ENCODE data around the gene COL8A2. TPM values are rescaled to one million over a fixed set of nuclear protein-coding genes. Genes with fewer than 3 reads are reported as not detected.

Gene COL8A2
- total RNA-seq, 1 donor from 2014 or later = 1.4 TPM

DNA sequence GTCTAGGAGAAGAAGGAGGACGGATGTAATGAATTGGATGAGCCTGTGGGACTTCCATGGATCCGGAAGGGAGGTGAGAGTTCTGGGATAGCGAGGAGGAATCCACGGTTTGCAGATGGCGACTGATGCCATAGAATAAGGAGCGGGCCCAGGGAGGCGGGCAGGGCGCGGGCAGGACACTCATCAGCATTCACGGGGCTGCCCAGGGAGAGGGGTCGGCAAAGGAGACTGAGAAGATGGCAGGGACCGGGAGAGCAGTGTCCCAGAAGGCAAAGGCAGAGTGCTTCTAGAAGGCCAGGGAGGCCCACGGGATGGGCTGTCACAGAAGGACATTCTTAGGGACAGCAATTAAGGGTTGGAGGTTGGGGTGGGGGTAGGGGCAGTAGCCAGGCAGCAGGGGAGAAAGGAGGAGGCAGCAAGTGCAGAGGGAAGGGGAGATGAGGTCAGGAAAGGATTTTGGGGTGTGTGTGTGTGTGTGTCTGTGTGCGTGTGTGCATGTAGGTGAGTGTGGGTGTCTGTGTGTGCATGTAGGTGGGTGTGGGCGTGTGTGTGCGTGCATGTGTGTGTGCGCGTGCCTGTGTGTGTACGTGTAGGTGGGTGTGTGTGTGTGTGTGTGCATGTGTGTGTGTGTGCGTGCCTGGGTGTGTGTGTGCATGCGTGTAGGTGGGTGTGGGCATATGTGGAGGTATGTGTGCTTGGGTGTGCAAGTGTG is 1.1 kb upstream of the COL8A2 start:
- ATAC-seq (ENCODE audit: poor library complexity) (no peak), DNase-seq (no peak)
- intact Hi-C loops (cut with DNase I) = no loop called here

DNA sequence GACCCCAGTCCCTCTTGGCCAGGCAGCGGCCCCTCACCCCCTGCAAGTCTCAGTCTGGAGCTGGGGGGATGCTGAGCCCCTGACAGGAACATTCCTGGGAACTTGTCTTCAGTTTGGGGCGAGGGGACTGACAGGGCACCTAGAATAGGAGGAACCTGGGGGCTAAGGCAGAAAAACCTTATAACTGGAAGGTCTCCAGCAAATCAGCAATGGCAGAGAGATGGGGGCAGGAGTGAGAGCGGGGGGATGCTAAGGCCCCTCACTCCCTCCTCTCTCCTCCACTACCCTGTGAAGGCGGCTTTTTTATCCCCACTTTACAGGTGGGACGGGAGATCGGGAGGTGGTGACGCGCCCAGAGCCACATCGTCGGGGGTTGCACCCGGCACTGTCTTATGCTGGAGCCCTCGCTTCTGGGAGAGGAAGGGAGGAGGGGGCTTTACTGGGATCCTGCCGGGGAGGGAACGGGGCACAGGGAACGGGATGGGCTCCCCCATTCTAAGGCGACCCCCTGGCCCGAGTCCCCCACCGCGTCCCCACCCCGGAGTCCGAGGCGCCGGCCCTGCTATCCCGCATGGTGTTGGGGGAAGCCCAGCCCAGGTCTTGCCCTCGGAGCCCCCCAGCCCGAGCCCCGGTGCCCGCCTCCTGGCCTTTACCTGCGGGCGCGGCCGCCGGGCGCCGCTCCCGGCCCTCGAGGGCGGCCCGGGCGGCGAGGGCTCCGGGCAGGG is 456 bp downstream of the COL8A2 start:
- ATAC-seq (ENCODE audit: poor library complexity) (no peak), DNase-seq (no peak)
- intact Hi-C loops (cut with DNase I) = no loop called here

DNA sequence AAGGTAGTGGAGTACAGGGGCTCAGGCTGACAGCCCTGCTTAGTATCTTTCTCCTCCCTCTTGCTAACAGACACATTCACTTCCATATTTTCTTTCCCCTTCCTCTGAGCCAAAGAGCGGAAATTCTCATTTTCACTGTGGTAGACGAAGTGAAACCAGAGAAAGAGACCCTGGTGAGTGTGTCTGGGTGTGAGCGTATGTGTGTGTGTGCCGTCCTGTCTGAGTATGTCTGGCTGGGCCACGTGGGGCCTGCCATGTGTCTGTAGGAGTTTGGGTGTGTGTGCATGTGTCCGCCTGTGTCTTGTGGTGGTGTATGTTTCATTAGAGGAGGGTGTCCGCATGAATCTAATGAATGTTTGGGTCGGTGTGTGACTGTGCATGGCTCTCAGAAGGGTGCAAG is 1.7 kb downstream of the COL8A2 start:
- intact Hi-C loops (cut with DNase I) = no loop called here
- peak; percentile 54 for ATAC-seq (ENCODE audit: poor library complexity)
- DNase-seq = peak; percentile 65

DNA sequence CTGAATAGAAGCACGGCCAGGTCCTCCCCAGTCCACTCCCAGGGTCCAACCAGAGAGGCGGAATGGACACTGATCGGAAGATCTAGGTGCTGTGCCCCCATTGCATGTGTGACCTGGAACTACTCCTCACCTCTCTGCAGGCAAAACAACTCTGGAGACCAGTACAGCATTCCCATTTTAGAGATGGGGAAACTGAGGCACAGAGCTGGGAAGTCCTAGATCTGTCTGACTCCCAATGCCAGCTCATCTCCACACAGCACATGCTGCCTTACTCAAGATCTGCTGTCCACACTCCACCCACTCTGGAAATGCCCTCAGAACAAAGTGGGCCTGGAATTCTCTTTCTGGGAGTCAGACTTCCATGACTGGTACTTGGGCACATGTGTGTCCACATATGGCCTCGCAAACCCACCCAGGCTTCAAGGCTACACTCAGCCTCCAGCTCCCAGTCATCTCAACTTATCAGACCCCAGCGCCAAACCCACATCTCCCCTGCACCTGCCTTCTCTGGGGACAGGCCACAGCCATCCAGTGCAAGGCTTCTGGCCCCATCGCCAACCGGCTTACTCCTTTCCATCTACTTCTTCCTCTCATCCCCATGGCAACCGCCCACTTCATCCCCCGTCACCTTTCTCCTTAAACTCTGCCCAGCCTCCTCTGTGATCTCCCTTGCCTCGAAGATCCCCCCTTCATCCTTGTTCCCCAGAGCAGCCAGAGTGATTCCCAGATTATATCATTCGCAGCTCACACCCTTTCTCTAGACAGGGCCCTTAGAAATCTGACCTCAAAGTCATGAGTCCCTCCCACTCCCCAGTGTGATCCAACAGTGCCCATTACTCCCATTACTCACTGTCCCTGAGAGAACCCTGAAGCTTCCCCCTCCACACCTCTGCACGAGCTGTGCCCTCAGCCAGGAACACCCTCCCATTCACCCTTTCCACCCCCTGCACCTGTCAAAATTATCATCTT is 2.7 kb downstream of the COL8A2 start:
- intact Hi-C loops (cut with DNase I) = no loop called here
- ATAC-seq (ENCODE audit: poor library complexity) (no peak), DNase-seq (no peak)

DNA sequence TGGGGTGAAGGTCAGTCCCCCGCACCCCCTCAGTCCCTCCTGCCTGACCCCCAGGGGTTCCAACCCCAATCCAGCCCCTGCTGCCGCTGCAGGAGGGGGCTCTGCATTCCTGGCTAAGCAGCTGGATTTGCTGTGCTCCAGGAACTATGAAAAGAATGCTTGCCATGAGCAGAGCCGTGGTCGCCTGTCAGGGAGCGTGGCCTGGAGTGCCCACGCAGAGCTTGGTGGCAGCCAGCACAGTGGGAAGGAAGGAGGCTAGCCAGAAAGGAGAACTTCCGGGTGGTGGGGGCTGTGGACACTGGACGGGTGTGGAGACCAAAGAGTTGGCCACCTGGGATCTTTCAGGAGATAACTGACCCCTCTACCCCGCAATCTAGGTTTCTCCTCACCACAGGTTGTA is 5.6 kb downstream of the COL8A2 start:
- ATAC-seq (ENCODE audit: poor library complexity) (no peak), DNase-seq (no peak)
- intact Hi-C loops (cut with DNase I) = no loop called here

DNA sequence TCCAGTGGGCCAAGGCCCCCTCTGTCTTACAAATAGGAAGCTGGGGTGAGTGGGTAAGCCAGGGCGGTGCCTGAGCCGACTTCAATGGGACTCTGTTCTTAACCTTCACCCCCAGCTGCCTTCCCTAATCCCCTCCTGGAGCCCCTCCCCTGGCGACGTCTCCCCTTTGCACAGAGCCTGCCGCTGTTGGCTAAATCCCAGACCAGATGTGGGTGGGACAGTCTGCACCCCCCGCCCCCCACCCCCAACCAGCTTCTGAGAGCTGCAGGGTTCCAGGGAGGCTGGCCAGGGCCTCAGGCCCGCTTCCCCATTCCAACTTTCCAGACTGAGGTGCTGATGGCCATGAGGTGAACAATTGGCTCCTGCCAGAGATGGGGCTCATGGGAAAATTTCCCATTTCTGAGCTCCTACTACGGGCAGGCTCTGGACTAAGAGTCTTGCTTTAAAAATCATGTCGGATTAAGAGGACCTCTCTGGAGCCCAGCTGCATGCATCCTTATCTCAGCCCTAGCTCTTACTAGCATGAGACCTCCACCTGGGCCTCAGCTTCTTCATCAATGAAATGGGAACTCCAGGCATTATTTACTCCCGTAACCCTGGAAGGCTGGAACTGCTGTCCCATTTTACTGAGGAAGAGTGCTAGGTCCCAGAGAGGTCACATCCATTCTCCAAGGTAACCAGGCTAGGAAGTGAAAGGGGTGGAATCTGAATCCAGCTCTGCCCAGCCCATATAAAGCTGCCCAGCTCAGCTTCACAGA is 6.4 kb downstream of the COL8A2 start:
- DNase-seq = no peak
- no peak for ATAC-seq (ENCODE audit: poor library complexity)
- intact Hi-C loops (cut with DNase I) = no loop called here

DNA sequence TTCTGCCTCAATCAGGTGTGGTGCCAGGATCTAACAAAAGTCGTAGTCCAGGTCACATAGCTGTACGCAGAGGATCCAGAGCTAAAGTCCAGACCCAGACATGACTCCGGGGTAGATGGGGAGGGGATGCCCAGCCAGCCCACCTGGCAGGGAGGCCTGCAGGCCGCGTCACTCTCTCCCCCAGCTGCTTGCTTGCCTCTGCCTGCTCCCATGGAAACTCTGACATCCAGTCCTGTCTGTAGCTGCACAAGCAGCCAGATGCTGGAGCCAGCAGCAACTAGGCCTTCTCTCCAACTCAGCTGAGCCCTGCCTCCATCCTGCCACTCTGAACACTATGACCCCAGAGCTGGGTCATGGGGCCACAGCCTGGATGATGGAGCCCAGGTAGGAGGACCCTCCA is 8.1 kb downstream of the COL8A2 start:
- DNase-seq = no peak
- intact Hi-C loops (cut with DNase I) = no loop called here
- ATAC-seq (ENCODE audit: poor library complexity) = no peak

DNA sequence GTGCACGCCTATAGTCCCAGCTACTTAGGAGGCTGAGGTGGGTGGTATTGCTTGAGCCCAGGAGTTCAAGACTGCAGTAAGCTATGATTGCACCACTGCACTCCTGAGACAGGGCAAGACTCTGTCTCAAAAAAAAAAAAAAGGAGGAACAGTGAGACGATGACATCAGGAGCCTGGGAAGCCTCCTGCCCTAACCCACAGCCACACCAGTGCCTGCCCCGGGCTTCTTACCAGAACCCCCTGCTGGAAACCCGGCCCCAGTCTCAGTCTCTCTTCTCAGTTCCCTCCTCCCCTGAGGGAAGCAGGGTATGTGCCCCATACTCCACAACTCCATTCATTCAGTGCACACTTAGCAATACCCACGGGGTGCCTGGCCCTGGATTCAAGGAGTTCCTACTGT is 9.1 kb downstream of the COL8A2 start:
- intact Hi-C loops (cut with DNase I) = no loop called here
- DNase-seq (no peak), ATAC-seq (ENCODE audit: poor library complexity) (peak; percentile 47)

DNA sequence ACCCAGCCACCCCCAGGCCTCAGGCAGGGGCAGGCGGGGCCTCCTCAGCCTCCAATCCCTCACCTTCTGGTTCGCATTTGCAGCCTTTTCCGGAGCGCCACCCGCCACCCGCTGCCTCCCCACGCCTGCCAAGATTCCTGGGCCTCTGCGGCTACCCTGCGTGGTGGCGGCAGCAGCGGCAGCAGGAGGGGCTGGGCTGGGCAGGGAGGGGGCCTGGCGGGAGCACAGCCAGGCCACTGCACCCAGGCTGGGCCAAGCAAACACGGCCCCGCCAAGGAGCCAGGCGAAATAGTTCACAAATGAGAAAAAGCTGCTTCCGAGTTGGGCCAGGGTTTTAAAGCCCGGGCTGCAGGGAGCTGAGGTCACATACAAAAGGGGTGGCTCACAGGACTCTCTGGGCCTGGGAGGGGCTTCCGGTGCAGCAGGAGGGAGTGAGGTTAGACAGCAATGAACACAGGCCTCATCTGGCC is 9.8 kb downstream of the COL8A2 start:
- ATAC-seq (ENCODE audit: poor library complexity) = peak; percentile 44
- DNase-seq = peak; percentile 58
- intact Hi-C loops (cut with DNase I) = no loop called here

DNA sequence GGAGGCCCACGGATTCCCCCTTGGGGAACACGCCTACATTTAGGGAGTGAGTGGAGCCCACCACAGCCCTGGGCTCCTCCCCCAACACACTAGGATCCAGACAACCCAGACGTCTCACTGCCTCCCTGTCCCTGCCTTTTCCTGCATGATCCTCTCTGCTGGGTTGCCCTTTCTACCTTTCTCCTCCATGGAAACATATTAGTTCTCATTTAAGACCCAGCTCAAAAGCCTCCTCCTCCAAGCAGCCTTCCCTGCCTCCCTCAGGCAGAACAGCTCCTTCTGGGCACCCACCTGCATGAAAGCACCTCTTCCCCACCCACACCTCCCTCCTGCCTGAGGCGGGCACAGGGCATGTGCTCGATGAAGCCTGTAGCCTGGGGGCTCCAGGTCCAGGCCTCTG is 10.7 kb downstream of the COL8A2 start:
- intact Hi-C loops (cut with DNase I) = no loop called here
- ATAC-seq (ENCODE audit: poor library complexity) = no peak

DNA sequence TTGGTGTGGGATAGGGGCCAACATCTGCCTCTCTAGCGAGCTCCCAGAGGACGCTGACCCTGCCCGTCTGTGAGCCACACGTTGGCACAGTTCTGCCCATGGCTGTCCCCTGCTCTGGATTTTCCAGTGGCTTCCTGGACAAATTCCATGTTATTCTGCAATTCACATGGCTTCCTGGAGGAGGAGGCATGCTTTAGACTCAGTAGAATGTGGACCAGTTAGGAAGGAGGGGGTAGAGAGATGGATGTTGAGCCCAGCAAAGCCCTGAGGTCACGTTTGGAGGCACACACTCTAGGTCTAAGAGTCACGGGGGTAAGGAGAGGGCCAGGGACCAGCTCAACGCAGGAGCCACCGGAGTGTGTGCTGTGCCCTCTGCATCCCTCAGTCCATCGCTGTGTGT is 12.2 kb downstream of the COL8A2 start:
- intact Hi-C loops (cut with DNase I) = no loop called here
- no peak for ATAC-seq (ENCODE audit: poor library complexity)
- no peak for DNase-seq

More for the DNA sequence above, 10.7 kb downstream of the COL8A2 start:
- DNase-seq = no peak

DNA sequence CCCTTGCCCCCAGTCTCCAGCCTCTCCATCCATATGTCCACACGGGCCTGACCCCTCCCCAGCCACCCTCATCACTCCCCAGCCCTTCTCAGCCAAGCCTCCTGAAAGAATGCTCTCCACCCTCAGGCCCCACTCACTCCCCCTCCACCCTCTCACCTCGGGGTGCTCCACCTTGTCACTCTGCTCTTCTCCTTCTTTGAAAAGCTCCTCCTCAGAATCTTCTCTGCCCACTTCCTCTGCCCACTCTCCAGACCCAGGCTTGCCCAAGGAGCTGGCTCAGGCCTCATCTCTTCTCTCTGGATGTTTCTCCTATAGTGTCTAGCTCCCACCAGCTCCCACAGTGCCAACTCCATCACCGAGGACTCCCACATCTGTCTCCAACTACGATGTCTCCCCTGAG is 13.9 kb downstream of the COL8A2 start:
- ATAC-seq (ENCODE audit: poor library complexity) (no peak), DNase-seq (no peak)
- intact Hi-C loops (cut with DNase I) = no loop called here

DNA sequence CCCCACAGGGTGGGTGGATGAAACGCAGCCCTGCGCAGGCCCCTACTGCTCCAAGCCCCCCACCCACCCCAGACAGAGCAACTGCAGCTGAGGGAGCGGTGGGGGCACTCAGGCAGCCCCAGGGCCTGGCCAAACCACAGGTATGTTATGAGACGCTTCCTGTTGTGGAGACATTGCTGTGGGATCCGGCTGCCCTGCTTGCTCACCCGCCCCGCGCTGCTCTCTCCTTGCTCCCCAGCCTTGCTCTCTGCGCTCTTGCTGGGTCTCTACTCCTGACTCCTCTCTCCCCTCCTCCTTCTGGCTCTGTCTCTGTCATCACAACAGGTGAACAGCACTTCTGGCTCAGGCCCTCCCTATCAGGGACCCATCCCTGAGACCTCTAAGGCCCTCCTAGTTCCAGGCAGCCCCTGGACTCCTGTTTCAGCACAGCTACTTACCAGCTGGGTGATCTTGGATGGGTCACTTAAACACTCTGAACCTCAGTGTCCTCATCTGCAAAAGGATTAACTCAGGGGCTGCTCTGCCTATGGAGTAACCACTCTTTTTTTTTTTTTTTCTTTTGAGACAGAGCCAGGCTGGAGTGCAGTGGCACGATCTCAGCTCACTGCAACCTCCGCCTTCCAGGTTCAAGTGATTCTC is 15.9 kb downstream of the COL8A2 start:
- intact Hi-C loops (cut with DNase I) = no loop called here
- ATAC-seq (ENCODE audit: poor library complexity) (no peak), DNase-seq (no peak)

DNA sequence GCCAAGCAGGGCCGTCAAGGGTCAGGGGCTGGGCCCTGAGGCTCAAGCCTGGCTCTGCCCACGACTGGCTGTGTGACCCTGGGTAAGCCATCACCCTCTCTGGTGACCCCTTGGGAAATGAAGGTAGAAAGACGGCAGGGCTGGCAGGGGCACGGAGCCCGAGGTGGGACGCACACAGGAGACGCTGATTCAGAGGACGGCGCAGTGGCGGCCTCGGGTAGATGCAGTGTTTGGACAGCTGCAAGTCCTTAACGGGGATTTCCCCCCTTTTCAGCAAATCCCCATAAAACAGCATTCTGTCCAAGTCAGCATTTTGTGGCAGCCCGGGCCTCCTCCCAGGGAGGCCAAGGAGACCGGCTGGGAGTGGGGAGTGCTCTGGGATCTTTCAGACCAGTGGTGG is 16.7 kb downstream of the COL8A2 start:
- ATAC-seq (ENCODE audit: poor library complexity) (no peak), DNase-seq (no peak)
- intact Hi-C loops (cut with DNase I) = no loop called here

DNA sequence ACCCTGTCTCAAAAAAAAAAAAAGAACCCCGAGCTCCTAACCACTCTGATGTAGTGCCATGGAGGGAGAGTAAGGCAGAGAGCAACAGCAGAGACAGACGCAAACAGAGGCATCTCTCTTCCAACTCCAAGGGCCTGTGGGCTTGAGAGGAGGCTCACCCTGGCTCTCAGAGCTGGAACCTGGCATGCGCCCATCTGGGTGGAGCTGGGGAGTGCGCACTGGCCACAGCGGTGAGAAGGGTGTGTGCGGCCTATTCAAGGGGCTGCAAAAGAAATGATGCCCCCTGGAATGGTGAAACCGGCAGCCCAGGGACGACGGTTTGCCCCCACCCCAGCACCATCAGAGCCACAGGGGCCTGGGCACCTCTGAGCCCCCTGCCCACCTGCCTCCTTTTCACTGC is 17.6 kb downstream of the COL8A2 start:
- ATAC-seq (ENCODE audit: poor library complexity) (no peak), DNase-seq (no peak)
- intact Hi-C loops (cut with DNase I) = no loop called here

DNA sequence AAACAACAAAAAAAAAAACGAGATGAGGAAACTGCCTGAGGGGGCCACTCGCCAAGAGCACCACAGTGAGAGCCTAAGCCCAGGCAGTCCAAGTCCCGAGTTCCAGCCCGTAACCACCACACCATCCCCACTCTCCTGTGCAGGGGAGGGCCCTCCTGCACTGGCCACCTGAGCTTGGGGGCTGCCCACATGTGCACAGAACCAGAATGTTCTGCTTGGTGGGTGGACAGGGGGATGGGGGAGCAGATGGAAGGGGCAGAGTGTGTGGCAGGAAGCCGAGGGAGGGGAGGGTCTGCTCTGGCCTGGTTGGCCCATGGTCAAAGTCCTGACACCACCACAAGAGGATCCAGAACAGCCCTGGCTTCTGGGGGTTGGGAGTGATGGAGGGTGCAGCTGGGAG is 18.8 kb downstream of the COL8A2 start:
- no peak for ATAC-seq (ENCODE audit: poor library complexity)
- no peak for DNase-seq
- intact Hi-C loops (cut with DNase I) = no loop called here

DNA sequence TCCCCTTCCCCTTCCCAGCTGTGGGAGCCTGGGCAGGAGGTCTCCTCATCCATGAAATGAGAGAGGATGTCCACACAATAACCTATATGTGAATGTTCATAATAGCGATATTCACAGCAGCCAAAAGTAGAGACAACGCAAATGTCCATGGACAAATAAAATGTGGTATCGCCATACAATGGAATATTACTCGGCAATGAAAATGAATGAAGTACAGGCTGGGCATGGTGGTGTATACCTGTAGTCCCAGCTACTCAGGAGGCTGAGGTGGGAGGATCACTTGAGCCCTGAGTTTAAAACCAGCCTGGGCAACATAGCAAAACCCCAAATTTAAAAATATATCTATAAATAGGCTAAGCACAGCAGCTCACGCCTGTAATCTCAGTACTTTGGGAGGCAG is 23.5 kb downstream of the COL8A2 start:
- ATAC-seq (ENCODE audit: poor library complexity) (no peak), DNase-seq (no peak)
- intact Hi-C loops (cut with DNase I) = loop anchor here (5.0 kb wide), 1 partner anchor 36 kb away; no protein-coding TSS in a partner anchor

DNA sequence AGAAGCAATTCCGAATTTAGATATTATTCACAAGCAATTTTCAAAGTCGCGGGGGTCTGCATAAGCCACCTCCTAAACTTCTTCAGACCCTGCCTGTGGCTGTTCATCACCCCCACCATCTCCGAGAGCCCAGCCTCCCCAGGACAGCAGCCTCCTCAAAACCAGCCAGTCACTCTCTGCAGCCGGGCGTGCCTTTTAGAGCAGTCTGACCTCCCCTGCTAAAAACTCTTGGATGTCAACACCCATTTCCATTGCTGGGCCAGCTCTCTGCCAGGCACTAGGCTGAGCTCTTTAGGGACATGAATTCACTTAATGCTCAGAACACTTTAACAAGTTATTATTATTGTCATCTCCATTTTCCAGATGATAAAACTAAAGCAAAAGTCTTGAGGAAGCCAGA is 24.6 kb downstream of the COL8A2 start:
- ATAC-seq (ENCODE audit: poor library complexity) (no peak), DNase-seq (no peak)
- intact Hi-C loops (cut with DNase I) = loop anchor here (5.0 kb wide), 1 partner anchor 37 kb away; no protein-coding TSS in a partner anchor

Data from Right ventricle myocardium superior (tissue), 1 donor.